DND-41 (cell line): Measurements from ENCODE around the gene MCF2L.
"Not testable (repeated sequence)": the region's sequence is repeated elsewhere in the genome, so short reads cannot be mapped to it uniquely, and the experiment has no call there.

ENCODE experiments used
- ATAC-seq: fragments of 200-7000 bp; cut with Tn5 transposase; 3 replicates; pipeline ENCODE4 v1.9.1; 2021; ENCODE audit warnings: low read depth; ENCODE audit not compliant: insufficient read depth
- DNase-seq: peaks from one replicate; pipeline ENCODE4 v3.0.0-alpha.2; 2020
- H2AFZ ChIP-seq: 2 replicates; pipeline ENCODE4 v1.6.0; 2012; ENCODE audit warnings: low read depth, low read length
- H3K27ac ChIP-seq: 2 replicates; pipeline ENCODE4 v1.5.1; 2012; ENCODE audit warnings: low read length, inconsistent platforms
- H3K27me3 ChIP-seq: fragments of 200-600 bp; sonication (generic); 2 replicates; pipeline ENCODE4 v1.6.0; 2012; ENCODE audit warnings: low read length, mild to moderate bottlenecking, inconsistent platforms; ENCODE audit not compliant: insufficient read depth, poor library complexity
- H3K36me3 ChIP-seq: 2 replicates; pipeline ENCODE4 v1.5.1; 2012; ENCODE audit warnings: low read length, inconsistent platforms; ENCODE audit not compliant: insufficient read depth
- H3K4me1 ChIP-seq: 2 replicates; pipeline ENCODE4 v1.5.1; 2012; ENCODE audit warnings: mild to moderate bottlenecking, low read length; ENCODE audit not compliant: insufficient read depth
- H3K4me2 ChIP-seq: 2 replicates; pipeline ENCODE4 v1.6.0; 2012; ENCODE audit warnings: mild to moderate bottlenecking, moderate library complexity, low read length, inconsistent platforms; ENCODE audit not compliant: insufficient read depth
- H3K4me3 ChIP-seq, 2 experiments: fragments of 200-600 bp in 1 of 2; shearing (Covaris generic) in 1 of 2; 2 replicates each; pipeline ENCODE4 v1.5.1; 2012 to 2016; ENCODE audit warnings: inconsistent platforms in 2 of 2, low read length in 2 of 2, mild to moderate bottlenecking in 2 of 2, low read depth in 1 of 2, moderate library complexity in 1 of 2
- H3K79me2 ChIP-seq: 2 replicates; pipeline ENCODE4 v1.6.0; 2012; ENCODE audit warnings: low read length, inconsistent platforms; ENCODE audit not compliant: insufficient read depth
- H3K9ac ChIP-seq: 2 replicates; pipeline ENCODE4 v1.6.0; 2012; ENCODE audit warnings: low read depth, mild to moderate bottlenecking, inconsistent platforms, low read length, moderate library complexity
- H3K9me3 ChIP-seq: 2 replicates; pipeline ENCODE4 v1.5.1; 2012; ENCODE audit warnings: low read length, moderate library complexity, mild to moderate bottlenecking, inconsistent platforms; ENCODE audit not compliant: insufficient read depth, severe bottlenecking
- H4K20me1 ChIP-seq: 2 replicates; pipeline ENCODE4 v1.6.0; 2012; ENCODE audit warnings: low read length; ENCODE audit not compliant: insufficient read depth
- CTCF ChIP-seq: IDR thresholded peaks from 2 replicates; pipeline ENCODE4 v1.5.1; 2012; ENCODE audit warnings: borderline replicate concordance, low read length, moderate library complexity, mild to moderate bottlenecking; ENCODE audit not compliant: poor library complexity, severe bottlenecking; ENCODE audit errors: extremely low read depth
- EZH2 ChIP-seq: IDR thresholded peaks from 3 replicates; pipeline ENCODE4 v1.6.1; 2012; ENCODE audit warnings: borderline replicate concordance, low read depth, mild to moderate bottlenecking, moderate library complexity, low read length, inconsistent platforms; ENCODE audit not compliant: severe bottlenecking

Gene MCF2L

GRCh38 chr13:113027566-113027965 lies 58.6 kb downstream of the MCF2L start:
- H4K20me1 ChIP-seq, result peaks cover 14% of the 10 kb centered on the region; the same call in 1 of the 2 replicates
- ATAC-seq (no peak), DNase-seq (no peak)
- H3K9me3 ChIP-seq, result no peaks in the 10 kb centered on the region
- TF ChIP-seq CTCF (no peak), EZH2 (no peak)
- H3K79me2 ChIP-seq, result no peaks in the 10 kb centered on the region
- no peaks in the 10 kb centered on the region for H3K4me1 ChIP-seq
- H3K4me2 ChIP-seq, result no peak overlapping the region
- no peak overlapping the region for H3K9ac ChIP-seq
- no peak overlapping the region for H2AFZ ChIP-seq
- H3K27ac ChIP-seq, result no peak overlapping the region
- H3K27me3 ChIP-seq, result peaks cover 13% of the 10 kb centered on the region
- H3K36me3 ChIP-seq, result no peaks in the 10 kb centered on the region
- H3K4me3 ChIP-seq, result no peak overlapping the region

- Histone ChIP-seq H3K4me1 (no peaks in the 10 kb centered on the region), H3K9ac (no peak overlapping the region), H3K36me3 (no peaks in the 10 kb centered on the region), H4K20me1 (peaks cover 14% of the 10 kb centered on the region; the same call in 1 of the 2 replicates), H2AFZ (no peak overlapping the region), H3K4me3 (no peak overlapping the region), H3K4me2 (no peak overlapping the region), H3K27ac (no peak overlapping the region), H3K27me3 (peaks cover 13% of the 10 kb centered on the region), H3K9me3 (no peaks in the 10 kb centered on the region), H3K79me2 (no peaks in the 10 kb centered on the region)
- DNase-seq, result no peak
- no peak for TF ChIP-seq EZH2
- ATAC-seq, result no peak
Measured at GRCh38 chr13:113028336-113029060, 59.5 kb downstream of the MCF2L start.

- Histone ChIP-seq H3K4me3 (no peak overlapping the region), H3K9ac (no peak overlapping the region), H3K79me2 (no peaks in the 10 kb centered on the region), H2AFZ (no peak overlapping the region), H4K20me1 (peaks cover 14% of the 10 kb centered on the region; the same call in 1 of the 2 replicates), H3K4me2 (no peak overlapping the region), H3K9me3 (no peaks in the 10 kb centered on the region), H3K27me3 (peaks cover 13% of the 10 kb centered on the region), H3K36me3 (no peaks in the 10 kb centered on the region), H3K4me1 (no peaks in the 10 kb centered on the region), H3K27ac (no peak overlapping the region)
- TF ChIP-seq EZH2, result no peak
- TF ChIP-seq CTCF, result no peak
- DNase-seq, result no peak
- ATAC-seq, result no peak
Measured at GRCh38 chr13:113029061-113029445, 60.0 kb downstream of the MCF2L start.

- no peaks in the 10 kb centered on the region for H3K9me3 ChIP-seq
- no peak overlapping the region for H3K27ac ChIP-seq
- ATAC-seq (peak; percentile 75), DNase-seq (peak; percentile 60)
- H3K27me3 ChIP-seq, result peaks cover 9% of the 10 kb centered on the region
- no peak overlapping the region for H3K9ac ChIP-seq
- peaks cover 14% of the 10 kb centered on the region; the same call in 1 of the 2 replicates for H4K20me1 ChIP-seq
- no peaks in the 10 kb centered on the region for H3K4me1 ChIP-seq
- TF ChIP-seq EZH2 (no peak), CTCF (peak; percentile 95)
- no peaks in the 10 kb centered on the region for H3K36me3 ChIP-seq
- H3K4me3 ChIP-seq, result no peak overlapping the region
- no peak overlapping the region for H2AFZ ChIP-seq
- no peak overlapping the region for H3K4me2 ChIP-seq
- no peaks in the 10 kb centered on the region for H3K79me2 ChIP-seq
Measured at GRCh38 chr13:113029487-113030258, 60.7 kb downstream of the MCF2L start.

GRCh38 chr13:113030259-113030640 lies 61.2 kb downstream of the MCF2L start:
- H3K9ac ChIP-seq, DNase-seq, H2AFZ ChIP-seq, H3K4me3 ChIP-seq, H3K9me3 ChIP-seq, H3K4me2 ChIP-seq, ATAC-seq, H3K4me1 ChIP-seq, H3K27me3 ChIP-seq, H3K79me2 ChIP-seq, H3K36me3 ChIP-seq, H3K27ac ChIP-seq: not testable (repeated sequence)
- H4K20me1 ChIP-seq, result peaks cover 14% of the 10 kb centered on the region; the same call in 1 of the 2 replicates
